ENCODE measurements around the gene PIAS1. TPM values are rescaled to one million over a fixed set of nuclear protein-coding genes. Genes with fewer than 3 reads are reported as not detected.
"Not testable (repeated sequence)": the region's sequence is repeated elsewhere in the genome, so short reads cannot be mapped to it uniquely, and the experiment has no call there.

Gene PIAS1
- total RNA-seq, 1 donor from 2014 or later: 6.8 TPM

DNA sequence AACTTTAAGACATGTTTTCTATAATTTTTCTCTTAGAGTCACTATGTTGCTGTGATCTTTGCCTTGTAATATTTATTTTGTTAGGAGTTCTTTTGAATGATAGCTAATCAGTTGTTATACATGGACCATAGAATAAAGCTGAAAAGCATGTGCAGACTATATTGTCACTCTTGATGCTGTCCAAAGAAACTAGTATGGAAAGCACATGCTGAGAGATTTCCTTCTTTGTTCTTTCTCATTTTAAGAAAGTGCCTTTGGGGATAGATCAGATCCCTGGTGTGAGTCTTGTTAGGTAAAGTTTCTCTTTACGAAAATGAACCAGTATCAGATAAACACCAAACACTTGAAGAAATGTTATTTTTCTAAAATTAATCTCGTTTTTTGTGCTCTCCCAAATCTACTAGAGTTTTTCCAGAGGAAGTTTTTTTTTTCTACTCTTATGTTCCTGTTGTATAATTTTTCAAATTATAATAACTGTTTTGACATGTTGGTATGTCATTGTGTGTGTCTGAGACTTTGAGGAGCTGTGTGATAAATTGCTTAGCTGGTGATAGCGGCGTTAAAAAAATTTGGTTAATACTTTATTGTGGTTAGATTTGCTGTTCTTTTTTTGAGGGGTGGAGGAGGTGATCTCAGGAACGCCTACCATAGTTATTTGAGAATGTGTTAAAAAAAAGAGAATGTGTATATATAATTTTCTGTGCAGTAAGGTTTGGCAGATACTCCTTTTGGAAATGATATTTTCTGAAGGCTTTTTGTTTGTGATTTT, 2.2 kb downstream of the PIAS1 start:
- H3K27me3 ChIP-seq (ENCODE audit: control insufficient read depth, insufficient read depth, low read length): no peaks in the 10 kb centered on the region
- H3K4me3 ChIP-seq (ENCODE audit: low read depth, low read length): no peak overlapping the region
- no peak for FAIRE-seq
- H3K36me3 ChIP-seq (ENCODE audit: control insufficient read depth, insufficient read depth, low read length): no peaks in the 10 kb centered on the region
- TF ChIP-seq, protein P1, sequence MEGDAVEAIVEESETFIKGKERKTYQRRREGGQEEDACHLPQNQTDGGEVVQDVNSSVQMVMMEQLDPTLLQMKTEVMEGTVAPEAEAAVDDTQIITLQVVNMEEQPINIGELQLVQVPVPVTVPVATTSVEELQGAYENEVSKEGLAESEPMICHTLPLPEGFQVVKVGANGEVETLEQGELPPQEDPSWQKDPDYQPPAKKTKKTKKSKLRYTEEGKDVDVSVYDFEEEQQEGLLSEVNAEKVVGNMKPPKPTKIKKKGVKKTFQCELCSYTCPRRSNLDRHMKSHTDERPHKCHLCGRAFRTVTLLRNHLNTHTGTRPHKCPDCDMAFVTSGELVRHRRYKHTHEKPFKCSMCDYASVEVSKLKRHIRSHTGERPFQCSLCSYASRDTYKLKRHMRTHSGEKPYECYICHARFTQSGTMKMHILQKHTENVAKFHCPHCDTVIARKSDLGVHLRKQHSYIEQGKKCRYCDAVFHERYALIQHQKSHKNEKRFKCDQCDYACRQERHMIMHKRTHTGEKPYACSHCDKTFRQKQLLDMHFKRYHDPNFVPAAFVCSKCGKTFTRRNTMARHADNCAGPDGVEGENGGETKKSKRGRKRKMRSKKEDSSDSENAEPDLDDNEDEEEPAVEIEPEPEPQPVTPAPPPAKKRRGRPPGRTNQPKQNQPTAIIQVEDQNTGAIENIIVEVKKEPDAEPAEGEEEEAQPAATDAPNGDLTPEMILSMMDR (IDR thresholded peaks at IDR 0.05; ENCODE audit: insufficient read depth, low read length, severe bottlenecking): no peak
- no peak for DNase-seq (ENCODE audit: low read depth)

DNA sequence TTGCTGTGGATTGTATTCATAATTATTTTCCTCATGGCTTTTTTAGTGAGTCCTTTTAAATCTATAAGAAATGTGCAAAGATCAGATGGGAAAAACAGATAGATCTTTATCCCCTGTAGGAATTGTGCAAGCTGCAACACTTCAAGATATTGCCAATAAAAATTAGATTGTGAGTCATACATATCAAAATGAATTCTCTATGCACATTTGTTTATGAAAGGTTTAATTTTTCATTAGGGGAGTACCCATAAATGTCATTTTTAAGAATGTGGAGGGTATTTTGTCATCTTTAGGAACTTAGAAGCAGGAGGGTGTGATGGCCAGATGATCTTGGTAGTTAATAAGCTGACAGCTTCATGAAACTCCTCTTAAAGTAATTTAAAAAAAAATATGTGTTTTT, 2.9 kb downstream of the PIAS1 start:
- TF ChIP-seq, protein P1 (IDR thresholded peaks at IDR 0.05; ENCODE audit: insufficient read depth, low read length, severe bottlenecking): no peak
- Histone ChIP-seq H3K27me3 (ENCODE audit: control insufficient read depth, insufficient read depth, low read length) (no peaks in the 10 kb centered on the region), H3K4me3 (ENCODE audit: low read depth, low read length) (no peak overlapping the region), H3K36me3 (ENCODE audit: control insufficient read depth, insufficient read depth, low read length) (no peaks in the 10 kb centered on the region)
- DNase-seq (ENCODE audit: low read depth): no peak
- no peak for FAIRE-seq

DNA sequence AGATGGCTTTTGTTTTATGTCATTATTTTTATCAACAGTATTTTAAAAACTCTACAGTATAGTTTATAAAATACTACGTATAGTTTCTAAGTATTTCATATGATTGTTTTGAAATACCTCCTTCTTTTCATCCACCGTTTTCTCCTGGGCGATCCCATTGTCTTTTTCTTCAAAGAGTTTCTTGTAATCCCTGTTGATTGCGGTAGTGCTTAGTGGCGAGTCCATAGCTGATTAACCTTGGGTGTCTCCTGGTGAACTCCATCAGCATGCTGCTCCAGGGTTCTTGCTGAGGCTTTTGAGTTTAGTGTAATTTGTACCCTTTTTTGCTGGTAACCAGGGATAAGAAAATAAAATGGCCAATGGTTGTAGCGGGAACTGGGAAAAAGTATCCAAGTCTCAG, 3.6 kb downstream of the PIAS1 start:
- TF ChIP-seq, protein P1 (IDR thresholded peaks at IDR 0.05; ENCODE audit: insufficient read depth, low read length, severe bottlenecking): no peak
- DNase-seq (ENCODE audit: low read depth) (no peak), FAIRE-seq (no peak)
- no peaks in the 10 kb centered on the region for H3K27me3 ChIP-seq (ENCODE audit: control insufficient read depth, insufficient read depth, low read length)
- H3K4me3 ChIP-seq (ENCODE audit: low read depth, low read length): no peak overlapping the region
- no peaks in the 10 kb centered on the region for H3K36me3 ChIP-seq (ENCODE audit: control insufficient read depth, insufficient read depth, low read length)

DNA sequence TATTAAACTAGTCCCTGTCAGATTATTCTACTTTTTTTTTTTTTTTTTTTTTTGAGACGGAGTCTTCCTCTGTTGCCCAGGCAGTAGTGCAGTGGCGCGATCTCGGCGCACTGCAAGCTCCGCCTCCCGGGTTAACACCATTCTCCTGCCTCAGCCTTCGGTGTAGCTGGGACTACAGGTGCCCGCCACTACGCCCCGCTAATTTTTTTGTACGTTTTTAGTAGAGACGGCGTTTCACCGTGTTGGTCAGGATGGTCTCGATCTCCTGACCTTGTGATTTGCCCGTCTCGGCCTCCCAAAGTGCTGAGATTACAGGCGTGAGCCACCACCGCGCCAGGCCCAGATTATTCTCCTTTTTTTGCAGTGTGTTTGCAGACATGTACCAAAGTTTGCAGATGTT, 4.9 kb downstream of the PIAS1 start:
- DNase-seq (ENCODE audit: low read depth); H3K36me3 ChIP-seq (ENCODE audit: control insufficient read depth, insufficient read depth, low read length); H3K27me3 ChIP-seq (ENCODE audit: control insufficient read depth, insufficient read depth, low read length); H3K4me3 ChIP-seq (ENCODE audit: low read depth, low read length); FAIRE-seq: not testable (repeated sequence)

DNA sequence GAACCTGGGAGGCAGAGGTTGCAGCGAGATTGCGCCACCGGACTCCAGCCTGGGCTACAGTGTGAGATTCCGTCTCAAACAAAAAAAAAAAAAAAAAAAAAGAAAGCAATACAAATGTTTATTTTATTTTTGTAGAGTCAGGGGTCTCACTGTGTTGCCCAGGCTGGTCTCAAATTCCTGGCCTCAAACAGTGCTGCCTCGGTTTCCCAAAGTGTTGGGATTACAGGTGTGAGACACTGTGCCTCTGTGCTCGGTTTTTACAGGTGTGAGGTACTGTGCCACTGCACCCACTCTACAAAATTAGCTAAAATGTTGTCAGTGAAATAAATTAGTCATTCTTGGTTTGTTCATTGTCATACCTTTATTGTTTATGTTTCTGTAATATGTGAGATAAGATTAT, 5.5 kb downstream of the PIAS1 start:
- TF ChIP-seq, protein P1 (IDR thresholded peaks at IDR 0.05; ENCODE audit: insufficient read depth, low read length, severe bottlenecking): no peak
- FAIRE-seq (no peak), DNase-seq (ENCODE audit: low read depth) (no peak)
- H3K27me3 ChIP-seq (ENCODE audit: control insufficient read depth, insufficient read depth, low read length): no peaks in the 10 kb centered on the region
- no peaks in the 10 kb centered on the region for H3K36me3 ChIP-seq (ENCODE audit: control insufficient read depth, insufficient read depth, low read length)
- H3K4me3 ChIP-seq (ENCODE audit: low read depth, low read length): no peak overlapping the region

DNA sequence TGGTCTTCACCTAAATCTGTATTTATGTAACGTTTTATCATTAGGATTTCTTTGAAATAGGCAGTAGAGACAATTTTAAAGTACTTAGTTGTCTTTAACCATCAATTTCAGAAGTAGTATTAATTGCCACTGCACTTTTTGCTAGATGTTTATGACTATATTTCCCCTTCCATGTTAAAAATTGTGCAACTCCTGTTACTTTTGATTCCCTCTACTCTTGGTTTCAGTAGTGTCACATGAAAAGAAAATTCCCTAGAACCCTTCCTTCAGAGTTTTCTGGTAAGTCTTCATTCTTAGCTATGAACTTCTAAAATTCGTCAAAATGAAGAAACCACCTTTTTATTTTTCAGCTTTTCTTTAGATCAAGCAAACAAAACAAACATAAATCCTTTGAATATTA, 7.1 kb downstream of the PIAS1 start:
- FAIRE-seq (no peak), DNase-seq (ENCODE audit: low read depth) (no peak)
- TF ChIP-seq, protein P1 (IDR thresholded peaks at IDR 0.05; ENCODE audit: insufficient read depth, low read length, severe bottlenecking): no peak
- Histone ChIP-seq H3K4me3 (ENCODE audit: low read depth, low read length) (no peak overlapping the region), H3K36me3 (ENCODE audit: control insufficient read depth, insufficient read depth, low read length) (no peaks in the 10 kb centered on the region), H3K27me3 (ENCODE audit: control insufficient read depth, insufficient read depth, low read length) (no peaks in the 10 kb centered on the region)

Measured in bronchial epithelial cell (primary cell).